GM12801 (cell line): ENCODE measurements around the gene BCAR3.

Experiments
- TF ChIP-seq, protein P1 (sequence below): IDR thresholded peaks from one replicate; pipeline ENCODE4 v1.5.1; 2011; ENCODE audit warnings: control low read depth; ENCODE audit not compliant: insufficient read length; ENCODE audit errors: extremely low read depth

The BCAR3 gene

DNA sequence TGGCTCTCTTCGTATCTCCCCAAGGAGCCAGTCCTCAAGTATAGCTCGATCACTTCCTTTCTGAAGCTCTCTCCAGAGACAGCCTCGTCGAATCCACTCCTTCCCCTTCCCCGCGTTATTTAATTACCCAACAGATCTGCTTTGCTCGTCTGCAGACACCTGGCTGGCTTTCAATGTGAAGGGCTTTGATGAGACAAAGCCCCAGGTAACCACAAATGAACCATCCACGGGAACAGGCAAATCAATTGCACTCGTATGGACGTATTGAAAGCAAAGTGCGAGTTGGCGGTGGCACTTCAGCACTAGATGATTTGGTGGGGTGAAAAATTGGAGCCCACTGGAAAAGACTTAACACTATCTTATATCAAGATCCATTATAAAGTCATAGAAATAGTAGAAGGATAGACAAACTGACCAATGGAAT is 364 bp upstream of the BCAR3 start:
- TF ChIP-seq, protein P1, sequence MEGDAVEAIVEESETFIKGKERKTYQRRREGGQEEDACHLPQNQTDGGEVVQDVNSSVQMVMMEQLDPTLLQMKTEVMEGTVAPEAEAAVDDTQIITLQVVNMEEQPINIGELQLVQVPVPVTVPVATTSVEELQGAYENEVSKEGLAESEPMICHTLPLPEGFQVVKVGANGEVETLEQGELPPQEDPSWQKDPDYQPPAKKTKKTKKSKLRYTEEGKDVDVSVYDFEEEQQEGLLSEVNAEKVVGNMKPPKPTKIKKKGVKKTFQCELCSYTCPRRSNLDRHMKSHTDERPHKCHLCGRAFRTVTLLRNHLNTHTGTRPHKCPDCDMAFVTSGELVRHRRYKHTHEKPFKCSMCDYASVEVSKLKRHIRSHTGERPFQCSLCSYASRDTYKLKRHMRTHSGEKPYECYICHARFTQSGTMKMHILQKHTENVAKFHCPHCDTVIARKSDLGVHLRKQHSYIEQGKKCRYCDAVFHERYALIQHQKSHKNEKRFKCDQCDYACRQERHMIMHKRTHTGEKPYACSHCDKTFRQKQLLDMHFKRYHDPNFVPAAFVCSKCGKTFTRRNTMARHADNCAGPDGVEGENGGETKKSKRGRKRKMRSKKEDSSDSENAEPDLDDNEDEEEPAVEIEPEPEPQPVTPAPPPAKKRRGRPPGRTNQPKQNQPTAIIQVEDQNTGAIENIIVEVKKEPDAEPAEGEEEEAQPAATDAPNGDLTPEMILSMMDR, result no peak

DNA sequence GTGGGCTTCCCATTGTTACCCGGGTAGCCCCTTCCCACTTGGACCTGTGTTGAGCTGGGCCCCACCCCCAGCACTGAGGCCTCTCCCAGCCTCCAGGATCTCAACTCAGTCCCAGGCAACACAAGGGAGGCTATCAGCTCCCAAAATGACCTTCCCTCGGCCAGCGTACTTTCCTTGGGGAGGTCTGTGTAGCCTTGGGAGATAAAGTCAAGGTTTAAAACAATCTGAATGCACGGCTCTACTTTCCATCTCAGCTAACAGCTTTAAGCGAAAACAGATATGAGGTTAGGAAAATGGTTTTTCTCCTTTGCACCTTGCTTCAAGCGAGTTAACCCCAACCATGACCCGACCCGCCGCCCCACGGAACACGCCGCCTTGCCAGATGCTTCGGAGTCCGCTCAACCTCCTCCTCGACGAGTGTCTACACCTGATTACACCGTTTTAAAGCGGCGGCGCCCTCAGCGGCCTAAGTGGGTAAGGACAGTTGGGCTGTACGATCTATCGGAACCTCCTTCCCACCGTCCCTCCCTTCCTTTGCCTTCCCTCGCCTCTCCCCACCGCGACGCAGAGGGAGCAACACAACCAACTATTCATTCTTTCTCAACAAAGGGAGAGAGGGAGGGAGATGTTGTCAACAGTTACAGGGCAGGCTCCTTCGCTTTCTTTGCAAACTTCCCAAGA is 1.1 kb downstream of the BCAR3 start:
- TF ChIP-seq, protein P1, result no peak

DNA sequence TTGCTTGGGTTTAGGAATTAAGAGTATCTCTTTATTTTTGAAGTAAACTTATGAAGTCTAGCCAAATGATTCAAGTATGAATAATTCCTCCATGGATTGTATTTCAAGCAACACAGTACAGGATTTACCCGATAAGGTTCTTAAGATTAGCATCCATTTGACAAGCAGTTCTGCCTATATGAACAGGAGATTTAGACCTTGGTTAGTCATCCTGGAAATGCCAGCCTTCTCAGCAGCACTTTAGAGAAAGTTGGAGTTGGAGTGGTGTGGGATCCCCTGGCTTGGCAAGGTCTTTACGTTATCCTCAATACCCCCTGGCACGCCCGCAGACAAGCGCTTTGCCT is 1.6 kb downstream of the BCAR3 start:
- TF ChIP-seq, protein P1, result no peak

DNA sequence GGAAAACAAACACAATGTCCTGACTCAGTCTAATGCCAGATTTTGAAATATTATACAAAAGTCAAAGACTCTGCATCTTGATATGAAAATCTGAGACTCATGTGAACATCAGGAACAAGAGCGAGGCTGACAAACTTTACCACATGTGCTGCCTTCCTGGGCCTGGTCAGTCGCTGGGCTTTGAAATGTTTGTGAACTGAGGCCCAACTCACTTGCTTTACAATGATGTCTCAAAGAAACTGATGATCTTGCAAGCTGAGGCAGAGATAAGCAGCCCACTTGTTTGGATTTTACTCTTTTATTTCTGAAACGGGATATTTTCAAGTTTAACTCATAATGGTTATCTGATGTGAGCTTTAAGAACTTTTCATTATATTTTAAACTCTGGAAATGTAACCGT is 2.1 kb downstream of the BCAR3 start:
- TF ChIP-seq, protein P1, result no peak

DNA sequence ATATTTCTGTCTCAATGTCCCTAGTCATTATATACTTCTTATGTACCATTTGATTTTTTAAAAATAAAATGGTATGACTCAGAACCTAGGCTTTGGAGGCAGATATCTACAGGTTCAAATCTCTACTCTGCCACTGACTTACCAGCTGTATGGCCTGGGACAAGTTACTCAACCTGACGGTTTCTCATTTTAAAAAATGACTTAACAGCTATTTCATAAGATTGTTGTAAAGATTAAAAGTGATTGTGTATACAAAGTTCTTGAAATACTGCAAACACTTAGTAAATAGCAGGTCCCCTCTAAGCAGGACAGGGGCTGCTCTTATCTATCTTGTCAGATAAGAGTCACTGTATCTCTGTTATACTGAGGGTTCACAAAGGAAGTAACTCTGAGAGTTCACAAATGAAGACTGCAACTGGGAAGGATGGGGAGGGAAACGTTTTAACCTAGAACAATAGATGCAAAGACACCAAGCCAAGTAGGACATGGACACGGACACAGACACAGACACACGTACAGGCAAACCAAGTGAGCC is 2.6 kb downstream of the BCAR3 start:
- TF ChIP-seq, protein P1, result no peak

DNA sequence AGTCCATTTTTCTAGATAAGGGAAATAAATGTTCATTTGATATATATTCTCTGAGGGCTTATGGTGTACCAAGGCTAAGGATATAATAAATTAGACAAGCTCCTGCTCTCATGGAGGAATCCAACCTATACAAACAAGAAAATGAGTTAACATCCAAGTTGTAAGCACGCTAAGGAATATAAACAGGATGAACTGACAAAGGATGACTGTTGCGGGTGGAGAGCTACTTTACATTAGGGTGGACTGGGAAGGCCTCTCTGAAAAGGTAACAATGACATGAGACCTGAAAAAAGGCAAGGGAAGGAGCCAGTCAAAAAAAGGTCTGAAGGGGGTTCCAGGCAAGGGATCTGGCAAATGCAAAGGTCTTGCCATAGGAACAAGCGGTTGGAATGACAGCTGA is 3.1 kb downstream of the BCAR3 start:
- TF ChIP-seq, protein P1, result no peak

DNA sequence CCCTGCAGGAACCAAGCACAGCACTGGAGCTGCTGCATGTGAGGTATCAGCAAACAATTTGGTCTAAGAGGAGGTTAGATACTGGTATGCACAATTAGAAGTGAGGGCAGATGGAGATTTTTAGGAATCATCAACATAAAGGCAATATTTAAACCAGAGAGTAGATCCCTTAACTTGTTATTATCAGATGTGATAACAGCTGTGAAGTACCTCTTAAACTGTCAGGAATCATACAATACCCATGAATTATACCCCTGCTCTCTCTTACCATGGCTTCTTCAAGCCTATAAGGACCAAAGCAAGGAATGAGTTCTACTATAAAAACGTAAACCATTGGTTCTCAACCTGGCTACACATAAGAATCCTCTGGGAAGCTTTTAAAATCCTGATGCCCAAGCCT is 3.9 kb downstream of the BCAR3 start:
- TF ChIP-seq, protein P1, result no peak
